Pancreas (tissue), 10 donors: ENCODE measurements around the gene C21orf91. TPM values are rescaled to one million over a fixed set of nuclear protein-coding genes. Genes with fewer than 3 reads are reported as not detected.

ENCODE experiments used
- ATAC-seq, 4 donors: fragments of 200-7000 bp; cut with Tn5 transposase; one replicate each; pipeline versions ENCODE4 v1.8.0 to v1.9.1; 2020; ENCODE audit warnings: mild to moderate bottlenecking in 4 of 4, moderate library complexity in 4 of 4
- DNase-seq, 6 donors: peaks; one replicate each; pipeline ENCODE4 v3.0.0-alpha.2; 2020
- FAIRE-seq: peaks from 2 replicates; lab custom pipeline; 2012; peaks lifted over from hg19 to GRCh38; lab: Jason Lieb, UNC
- H3K27ac ChIP-seq, 4 donors: fragments of 200-600 bp; sonication (generic); 1 replicate in 3 of 4; 2 replicates in 1 of 4; pipeline versions ENCODE4 v1.5.0 to v1.8.0; 2020
- H3K27me3 ChIP-seq, 4 donors: fragments of 200-600 bp; one replicate each; pipeline ENCODE4 v1.8.0; 2021
- H3K36me3 ChIP-seq, 3 donors: fragments of 200-600 bp; sonication (generic) in 1 of 3; one replicate each; pipeline versions ENCODE4 v1.5.0 to v1.8.0; 2020 to 2021
- H3K4me1 ChIP-seq, 3 donors: fragments of 200-600 bp; one replicate each; pipeline ENCODE4 v1.8.0; 2021
- H3K4me3 ChIP-seq, 4 donors: fragments of 200-600 bp; sonication (generic) in 2 of 4; one replicate each; pipeline versions ENCODE4 v1.5.0 to v1.8.0; 2020 to 2021
- H3K9me3 ChIP-seq, 4 donors: fragments of 200-600 bp; one replicate each; pipeline ENCODE4 v1.8.0; 2021
- WGBS, 2 donors: extraction: QIAGEN DNeasy Blood & Tissue Kit; methylation state at CpG; one replicate each; pipeline ENCODE4 v1.1.7; 2013; 5-methylcytosine and 5-hydroxymethylcytosine counted together
- intact Hi-C, 3 donors: fragments of 100-400 bp; cut with DNase I; formaldehyde crosslinking; loops; one replicate each; pipeline versions ENCODE4 v1.11.1 to v1.14.2; 2022
- polyA plus RNA-seq, 2 donors: library from polyadenylated mRNA; stranded (reverse); fragments of 200-250 nt; gene quantifications; one replicate each; pipeline ENCODE4 v1.2.3, GENCODE V29; 2013
- total RNA-seq, 6 donors: library from RNA; stranded (reverse); fragmentation: NEBNext Ultra II Directional in 4 of 6; extraction: Animal tissue kit (Norgen Biotek cat#: 25700) in 4 of 6; gene quantifications; one replicate each; pipeline versions ENCODE4 v1.2.1 to v1.2.4, GENCODE V29; 2021 to 2023
- TF ChIP-seq, protein P1 (sequence below), 4 donors: fragments of 200-600 bp; sonication (generic) in 3 of 4; IDR thresholded peaks; one replicate each; pipeline versions ENCODE4 v1.5.0 to v1.8.0; 2021; ENCODE audit warnings: antibody characterized with exemption in 4 of 4
- donor health status: healthy with polysubstance abuse.
- donor health status: DM: no; HTN: no; CAD: no; lungs with moderate emphysema.
- donor health status: DM: no; HTN: no; CAD: no.
- donor health status: control.
- donor health status: control.
- donor health status: Bipolar disorder and iron deficiency.
- donor health status: DM: yes; HTN: yes; CAD: no.
- donor health status: DM: no; HTN: no; CAD: no.
- donor health status: DM: no; HTN: no; CAD: no.
- donor health status: DM: yes; HTN: yes; CAD: no.

The C21orf91 gene
- total and polyA plus RNA-seq, 8 donors, result 1.1 to 8.1 (median 3.5) TPM

DNA sequence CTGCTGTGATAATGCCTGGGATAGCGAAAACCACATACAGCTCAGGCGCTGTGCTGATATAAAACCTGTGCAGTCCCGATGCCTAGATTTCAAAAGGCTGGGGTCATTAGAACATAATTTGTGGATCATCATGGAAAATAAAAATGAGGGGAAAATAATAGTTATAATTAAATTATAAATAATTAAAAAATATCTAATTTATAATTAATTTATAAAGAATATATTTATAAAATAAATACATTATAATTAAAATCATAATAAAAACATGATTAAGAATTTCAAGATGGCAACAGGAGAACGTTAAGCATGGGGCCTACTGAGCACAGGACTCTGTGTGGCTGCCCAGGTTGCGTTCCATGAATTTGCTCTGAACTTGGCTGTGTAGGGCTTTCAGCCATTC is 53.9 kb downstream of the C21orf91 start:
- Histone ChIP-seq H3K36me3 (no peaks in the 10 kb centered on the region), H3K9me3 (no peaks in the 10 kb centered on the region), H3K27ac (no peak overlapping the region), H3K27me3 (peaks cover 0 to 2% (median 0%) of the 10 kb centered on the region in 4 donors), H3K4me3 (no peak overlapping the region), H3K4me1 (no peaks in the 10 kb centered on the region)
- TF ChIP-seq, protein P1, sequence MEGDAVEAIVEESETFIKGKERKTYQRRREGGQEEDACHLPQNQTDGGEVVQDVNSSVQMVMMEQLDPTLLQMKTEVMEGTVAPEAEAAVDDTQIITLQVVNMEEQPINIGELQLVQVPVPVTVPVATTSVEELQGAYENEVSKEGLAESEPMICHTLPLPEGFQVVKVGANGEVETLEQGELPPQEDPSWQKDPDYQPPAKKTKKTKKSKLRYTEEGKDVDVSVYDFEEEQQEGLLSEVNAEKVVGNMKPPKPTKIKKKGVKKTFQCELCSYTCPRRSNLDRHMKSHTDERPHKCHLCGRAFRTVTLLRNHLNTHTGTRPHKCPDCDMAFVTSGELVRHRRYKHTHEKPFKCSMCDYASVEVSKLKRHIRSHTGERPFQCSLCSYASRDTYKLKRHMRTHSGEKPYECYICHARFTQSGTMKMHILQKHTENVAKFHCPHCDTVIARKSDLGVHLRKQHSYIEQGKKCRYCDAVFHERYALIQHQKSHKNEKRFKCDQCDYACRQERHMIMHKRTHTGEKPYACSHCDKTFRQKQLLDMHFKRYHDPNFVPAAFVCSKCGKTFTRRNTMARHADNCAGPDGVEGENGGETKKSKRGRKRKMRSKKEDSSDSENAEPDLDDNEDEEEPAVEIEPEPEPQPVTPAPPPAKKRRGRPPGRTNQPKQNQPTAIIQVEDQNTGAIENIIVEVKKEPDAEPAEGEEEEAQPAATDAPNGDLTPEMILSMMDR (IDR thresholded peaks at IDR 0.05), result no peak
- 84 to 90% methylated on average over 5 of the region's 5 CpGs for WGBS, 2 donors
- DNase-seq (no peak), FAIRE-seq (no peak), ATAC-seq (no peak)
- intact Hi-C loops, result no loop called here

DNA sequence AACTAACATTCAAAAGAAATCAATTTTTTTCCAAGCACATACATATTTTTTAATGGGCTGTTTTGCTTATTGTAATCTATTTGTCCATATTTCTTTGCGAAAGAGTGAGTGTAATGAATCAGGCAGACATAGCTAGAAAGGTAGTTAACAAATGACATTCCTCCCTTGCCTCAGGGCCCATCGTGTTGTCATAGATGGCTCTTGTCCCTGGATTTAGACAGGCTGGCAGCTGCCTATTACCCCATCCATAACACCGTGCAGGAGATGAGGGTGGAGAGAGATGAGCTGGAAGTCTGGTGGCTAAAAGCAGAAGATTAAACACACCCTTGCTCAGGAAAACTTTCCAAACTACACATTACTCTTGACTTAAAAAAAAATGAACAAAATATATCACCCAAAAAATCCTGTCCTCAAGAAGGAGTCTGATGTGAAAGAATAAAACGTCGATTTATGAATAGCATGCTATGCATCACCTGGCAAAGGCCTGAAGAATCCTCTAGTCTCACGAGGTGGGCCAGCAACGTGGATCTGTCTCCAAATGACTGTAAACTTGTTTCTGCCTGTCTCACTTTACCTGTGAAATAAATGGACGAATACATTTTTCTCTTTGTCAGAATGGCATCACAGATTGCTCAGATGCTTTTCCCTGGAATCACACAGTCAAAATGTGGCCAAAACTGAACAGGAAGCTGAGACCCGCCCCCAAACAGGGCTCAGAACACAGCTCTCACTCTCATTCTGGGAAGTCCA is 55.7 kb downstream of the C21orf91 start:
- Histone ChIP-seq H3K4me1 (no peaks in the 10 kb centered on the region), H3K27ac (no peak overlapping the region), H3K36me3 (no peaks in the 10 kb centered on the region), H3K9me3 (no peaks in the 10 kb centered on the region), H3K27me3 (no peaks in the 10 kb centered on the region), H3K4me3 (no peak overlapping the region)
- 59 to 74% methylated on average over 9 of the region's 9 CpGs for WGBS, 2 donors
- TF ChIP-seq, protein P1 (IDR thresholded peaks at IDR 0.05), result no peak
- FAIRE-seq (no peak), ATAC-seq (no peak), DNase-seq (no peak)
- intact Hi-C loops, result no loop called here

DNA sequence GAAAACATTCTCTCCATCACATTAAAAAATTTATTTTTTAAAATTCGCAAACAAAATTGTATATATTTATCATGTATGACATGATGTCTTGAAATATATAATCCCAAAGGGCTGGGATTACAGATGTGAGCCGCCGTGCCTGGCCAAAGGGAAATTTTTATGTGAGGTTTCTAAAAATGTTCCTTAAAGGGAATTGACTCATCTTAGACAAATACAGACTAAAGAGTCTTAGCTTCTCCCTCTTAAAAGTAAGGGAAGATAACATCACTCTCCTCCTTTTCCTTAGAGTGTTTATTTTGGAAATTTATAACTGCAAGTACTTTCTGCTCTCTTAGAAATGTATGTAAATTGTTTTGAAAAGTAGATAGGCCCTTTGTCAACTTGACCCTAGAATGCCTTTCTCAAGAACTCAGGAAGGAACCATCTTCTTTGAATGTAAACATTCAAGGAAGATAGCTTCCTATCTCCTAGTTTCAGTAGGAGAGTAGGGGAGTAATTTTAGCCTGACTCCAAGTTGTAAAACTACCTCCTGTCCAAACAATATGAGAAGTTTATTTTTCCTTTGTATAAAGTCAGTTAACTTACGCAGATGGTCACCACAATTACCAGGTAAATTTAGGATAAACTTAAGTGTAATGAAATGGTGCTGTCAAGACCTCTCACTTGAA is 59.5 kb downstream of the C21orf91 start:
- 69 to 80% methylated on average over 4 of the region's 4 CpGs for WGBS, 2 donors
- Histone ChIP-seq H3K9me3 (no peaks in the 10 kb centered on the region), H3K27me3 (no peaks in the 10 kb centered on the region), H3K4me3 (no peak overlapping the region), H3K4me1 (no peaks in the 10 kb centered on the region), H3K27ac (no peak overlapping the region), H3K36me3 (no peaks in the 10 kb centered on the region)
- FAIRE-seq, result no peak
- no peak for DNase-seq
- TF ChIP-seq, protein P1 (IDR thresholded peaks at IDR 0.05), result no peak
- intact Hi-C loops, result no loop called here
- ATAC-seq, result no peak

DNA sequence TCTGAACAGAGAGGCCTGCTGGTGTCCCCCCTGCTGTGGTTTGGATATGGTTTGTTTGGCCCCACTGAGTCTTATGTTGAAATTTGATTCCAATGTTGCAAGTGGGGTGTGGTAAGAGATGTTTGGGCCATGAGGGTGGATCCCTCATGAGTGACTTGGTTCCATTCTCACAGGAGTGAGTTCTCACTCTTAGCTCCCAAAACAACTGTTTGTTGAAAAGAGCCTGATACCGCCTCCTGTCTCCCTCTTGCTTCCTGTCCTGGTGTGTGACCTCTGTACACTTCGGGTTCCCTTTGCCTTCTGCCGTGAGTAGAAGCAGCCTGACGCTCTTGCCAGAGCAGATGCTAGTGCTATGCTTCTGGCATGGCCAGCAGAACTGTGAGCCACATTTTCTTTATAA is 60.5 kb downstream of the C21orf91 start:
- intact Hi-C loops, result no loop called here
- DNase-seq, result no peak
- Histone ChIP-seq H3K4me3 (no peak overlapping the region), H3K9me3 (no peaks in the 10 kb centered on the region), H3K27me3 (no peaks in the 10 kb centered on the region), H3K36me3 (no peaks in the 10 kb centered on the region), H3K4me1 (no peaks in the 10 kb centered on the region), H3K27ac (no peak overlapping the region)
- 65 to 83% methylated on average over 4 of the region's 4 CpGs for WGBS, 2 donors
- ATAC-seq, result no peak
- TF ChIP-seq, protein P1 (IDR thresholded peaks at IDR 0.05), result no peak
- FAIRE-seq, result no peak

DNA sequence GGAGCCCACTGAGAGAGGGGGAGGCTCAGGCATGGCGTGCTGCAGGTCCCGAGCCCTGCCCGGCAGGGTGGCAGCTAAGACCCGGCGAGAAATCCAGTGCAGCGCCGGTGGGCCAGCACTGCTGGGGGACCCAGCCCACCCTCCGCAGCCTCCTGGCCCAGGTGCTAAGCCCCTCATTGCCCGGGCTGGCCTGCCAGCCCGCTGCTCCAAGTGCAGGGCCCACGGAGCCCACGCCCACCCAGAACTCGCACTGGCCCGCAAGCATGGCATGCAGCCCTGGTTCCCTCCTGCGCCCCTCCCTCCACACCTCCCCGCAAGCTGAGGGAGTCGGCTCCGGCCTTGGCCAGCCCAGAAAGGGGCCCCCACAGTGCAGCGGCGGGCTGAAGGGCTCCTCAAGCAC is 61.5 kb downstream of the C21orf91 start:
- Histone ChIP-seq H3K4me1 (no peaks in the 10 kb centered on the region), H3K9me3 (no peaks in the 10 kb centered on the region), H3K27me3 (no peaks in the 10 kb centered on the region), H3K27ac (no peak overlapping the region), H3K36me3 (no peaks in the 10 kb centered on the region), H3K4me3 (no peak overlapping the region)
- ATAC-seq (no peak), DNase-seq (peak in 1 of 6 donors; percentile 51), FAIRE-seq (no peak)
- intact Hi-C loops, result no loop called here
- TF ChIP-seq, protein P1 (IDR thresholded peaks at IDR 0.05), result no peak
- WGBS, 2 donors, result 86 to 89% methylated on average over 16 to 20 of the region's 20 CpGs
